Hypothalamus (tissue), 51 donors: ENCODE data around the gene RPS2.
"Not testable (repeated sequence)": the region's sequence is repeated elsewhere in the genome, so short reads cannot be mapped to it uniquely, and the experiment has no call there.

Source experiments
- DNase-seq, 51 donors: peaks; one replicate each; lab custom pipeline; 2025; lab: John Stamatoyannopoulos, UW

The RPS2 gene

GRCh38 chr16:1964506-1965395 lies at the start of gene RPS2:
Gene RPS2, minus strand, starts transcription at chr16:1964826. Its CDS starts 201 bp downstream, at chr16:1964625.
- DNase-seq = peak; percentile 71 to 100 (median 96)

GRCh38 chr16:2013527-2013926 lies 48.9 kb upstream of the RPS2 start:
- no peak for DNase-seq

GRCh38 chr16:2011726-2012125 lies 47.1 kb upstream of the RPS2 start:
- DNase-seq = not testable (repeated sequence)

- peak; percentile 26 to 88 (median 66) for DNase-seq
Measured at GRCh38 chr16:2009791-2010510, 45.3 kb upstream of the RPS2 start, which contains the start of gene ZNF598. Gene ZNF598, minus strand, starts transcription at chr16:2009821.

- DNase-seq = no peak
Measured at GRCh38 chr16:2009164-2009711, 44.6 kb upstream of the RPS2 start.

- DNase-seq = no peak
Measured at GRCh38 chr16:2008631-2009163, 44.1 kb upstream of the RPS2 start.

GRCh38 chr16:2008009-2008526 lies 43.4 kb upstream of the RPS2 start:
- no peak for DNase-seq

GRCh38 chr16:2007081-2007836 lies 42.6 kb upstream of the RPS2 start:
- DNase-seq = no peak

GRCh38 chr16:2006317-2006716 lies 41.7 kb upstream of the RPS2 start:
- DNase-seq = no peak

- peak in 1 of 51 donors; percentile 23 for DNase-seq
Measured at GRCh38 chr16:2005646-2006045, 41.0 kb upstream of the RPS2 start.

- no peak for DNase-seq
Measured at GRCh38 chr16:2004795-2005517, 40.3 kb upstream of the RPS2 start.

- DNase-seq = peak in 43 of 51 donors; percentile 8 to 83 (median 59)
Measured at GRCh38 chr16:2003827-2004641, 39.4 kb upstream of the RPS2 start.

- no peak for DNase-seq
Measured at GRCh38 chr16:2003231-2003826, 38.7 kb upstream of the RPS2 start.

GRCh38 chr16:2002406-2003230 lies 38.0 kb upstream of the RPS2 start:
- DNase-seq = no peak

- DNase-seq = no peak
Measured at GRCh38 chr16:2001456-2002355, 37.1 kb upstream of the RPS2 start.

- DNase-seq = no peak
Measured at GRCh38 chr16:2001035-2001434, 36.4 kb upstream of the RPS2 start.
